HEK293 (cell line): Measurements from ENCODE around the gene RAB13.

Experiments used
- CTCF ChIP-seq: fragments of 450-650 bp; formaldehyde crosslinking; IDR thresholded peaks from 2 replicates; pipeline ENCODE4 v1.5.1; 2016; ENCODE audit warnings: missing biosample characterization, missing genetic modification characterization
- GLIS1 ChIP-seq: fragments of 450-650 bp; formaldehyde crosslinking; IDR thresholded peaks from 2 replicates; pipeline ENCODE4 v1.5.1; 2016; ENCODE audit warnings: missing biosample characterization, missing genetic modification characterization
- REPIN1 ChIP-seq: fragments of 450-650 bp; formaldehyde crosslinking; IDR thresholded peaks from 2 replicates; pipeline ENCODE4 v1.5.1; 2017; ENCODE audit warnings: missing biosample characterization, missing genetic modification characterization, low read depth
- SETDB1 ChIP-seq: IDR thresholded peaks from one replicate; pipeline ENCODE4 v1.6.1; 2017; ENCODE audit warnings: mild to moderate bottlenecking, low read length, moderate library complexity, mixed read lengths; ENCODE audit not compliant: insufficient read length
- TSHZ1 ChIP-seq: fragments of 450-650 bp; formaldehyde crosslinking; IDR thresholded peaks from 2 replicates; pipeline ENCODE4 v1.5.1; 2016; ENCODE audit warnings: missing biosample characterization, missing genetic modification characterization, borderline replicate concordance
- ZBTB26 ChIP-seq: fragments of 450-650 bp; formaldehyde crosslinking; optimal IDR thresholded peaks from 2 replicates; pipeline ENCODE3; 2016; ENCODE audit warnings: missing biosample characterization, mild to moderate bottlenecking, missing genetic modification characterization
- ZNF114 ChIP-seq: fragments of 450-650 bp; formaldehyde crosslinking; IDR thresholded peaks from 2 replicates; pipeline ENCODE4 v1.5.0; 2017; ENCODE audit warnings: missing biosample characterization, missing genetic modification characterization
- ZNF398 ChIP-seq: fragments of 450-650 bp; formaldehyde crosslinking; IDR thresholded peaks from 2 replicates; pipeline ENCODE4 v1.5.1; 2017; ENCODE audit warnings: missing biosample characterization, missing genetic modification characterization
- ZNF670 ChIP-seq: fragments of 450-650 bp; formaldehyde crosslinking; IDR thresholded peaks from 2 replicates; pipeline ENCODE4 v1.5.1; 2016; ENCODE audit warnings: missing biosample characterization, missing genetic modification characterization, low read depth

- TF ChIP-seq SETDB1 (no peak), CTCF (peak; percentile 6; the same call in 1 of the 2 replicates), ZBTB26 (tag by site-specific recombination) (peak; percentile 90), TSHZ1 (no peak), ZNF670 (no peak), ZNF114 (tag by site-specific recombination) (no peak), ZNF398 (0 out of 2 replicates have a peak, but pooled peaks have one; percentile 39), GLIS1 (tag by site-specific recombination) (no peak; the same call in 1 of the 2 replicates), REPIN1 (tag by site-specific recombination) (no peak)
These were observed 8.6 kb downstream of the RAB13 start, which contains the start of gene JTB for GRCh38 chr1:153977250-153978240.
